AG09309 (cell line): Measurements from ENCODE around the gene ZNF670.

Experiments
- DNase-seq: peaks from one replicate; pipeline ENCODE4 v3.0.0-alpha.2; 2010; ENCODE audit warnings: low read depth
- H3K4me3 ChIP-seq: 2 replicates; pipeline ENCODE4 v1.5.1; 2011; ENCODE audit warnings: mild to moderate bottlenecking, low read depth, low read length, moderate library complexity; ENCODE audit not compliant: control insufficient read depth
- CTCF ChIP-seq: IDR thresholded peaks from 2 replicates; pipeline ENCODE4 v1.5.1; 2011; ENCODE audit warnings: mild to moderate bottlenecking, low read depth, low read length, inconsistent platforms; ENCODE audit not compliant: insufficient read depth, control insufficient read depth; ENCODE audit errors: missing control alignments

Gene ZNF670

GRCh38 chr1:247103859-247104591 lies 25.4 kb upstream of the ZNF670 start, which contains the start of gene ZNF669:
TSS of gene ZNF669 (minus strand) at chr1:247104356. CDS start at chr1:247104199, 157 bp downstream.
- peak within 1 kb of the TSS; percentile 98 for H3K4me3 ChIP-seq
- TF ChIP-seq CTCF = no peak
- DNase-seq = peak; percentile 71

GRCh38 chr1:247102381-247102780 lies 23.8 kb upstream of the ZNF670 start:
- TF ChIP-seq CTCF = no peak
- no peak for DNase-seq
- H3K4me3 ChIP-seq = no peak overlapping the region

- no peak for DNase-seq
- TF ChIP-seq CTCF = no peak
- no peak overlapping the region for H3K4me3 ChIP-seq
These were observed 22.2 kb upstream of the ZNF670 start for GRCh38 chr1:247100676-247101279.

GRCh38 chr1:247096958-247097357 lies 18.3 kb upstream of the ZNF670 start:
- no peak overlapping the region for H3K4me3 ChIP-seq
- no peak for DNase-seq
- no peak for TF ChIP-seq CTCF

- no peak for TF ChIP-seq CTCF
- no peak for DNase-seq
- no peak overlapping the region for H3K4me3 ChIP-seq
These were observed 17.9 kb upstream of the ZNF670 start for GRCh38 chr1:247096544-247096943.

GRCh38 chr1:247096112-247096511 lies 17.5 kb upstream of the ZNF670 start:
- no peak for DNase-seq
- TF ChIP-seq CTCF = no peak
- H3K4me3 ChIP-seq = no peak overlapping the region
